HepG2 (cell line): Measurements from ENCODE around the gene MLN. TPM values are rescaled to one million over a fixed set of nuclear protein-coding genes. Genes with fewer than 3 reads are reported as not detected.

ENCODE experiments used
- ATAC-seq: fragments of 200-7000 bp; cut with Tn5 transposase; 3 replicates; pipeline ENCODE4 v1.9.1; 2020; ENCODE audit warnings: mild to moderate bottlenecking, moderate library complexity
- BruUV-seq: library from RNA; stranded (reverse); fragments of 400-500 nt; replicated peaks from 2 replicates; lab custom pipeline; 2021; lab: Mats Ljungman, UMichigan
- CTCF ChIA-PET: fragments of 300-600 bp; formaldehyde crosslinking; extraction: SDS; loops from one replicate; lab custom pipeline; 2021; ENCODE audit warnings: low total read pairs, inconsistent platforms, low intra/inter-chr PET ratio; lab: Yijun Ruan, JAX
- POLR2A ChIA-PET: fragments of 350-600 bp; sonication (Branson Sonifier 250); formaldehyde crosslinking; loops from one replicate; lab custom pipeline; 2020; ENCODE audit warnings: antibody characterized with exemption, inconsistent platforms; lab: Yijun Ruan, JAX
- DNase-seq: peaks from one replicate; pipeline ENCODE4 v3.0.0-alpha.2; 2015; ENCODE audit warnings: low spot score
- FAIRE-seq: peaks from 3 replicates; lab custom pipeline; 2011; peaks lifted over from hg19 to GRCh38; lab: Jason Lieb, UNC
- H2AFZ ChIP-seq: one replicate; pipeline ENCODE4 v1.6.1; 2011; ENCODE audit warnings: low read length, inconsistent platforms
- H3K27ac ChIP-seq: fragments of 300-600 bp; 3 replicates; pipeline ENCODE4 v1.8.0; 2011; ENCODE audit warnings: mixed run types, mild to moderate bottlenecking, mixed read lengths, low read length, inconsistent platforms; ENCODE audit not compliant: insufficient read depth; ENCODE audit errors: extremely low read length
- H3K27me3 ChIP-seq, 2 experiments: fragments of 200-600 bp in 1 of 2; 2 replicates in 1 of 2; 3 replicates in 1 of 2; pipeline versions ENCODE4 v1.6.0 to v1.8.0; 2011; ENCODE audit warnings: low read length in 2 of 2, mild to moderate bottlenecking in 2 of 2, moderate library complexity in 2 of 2, inconsistent platforms in 1 of 2; ENCODE audit not compliant: insufficient read depth in 2 of 2, control insufficient read depth in 1 of 2
- H3K36me3 ChIP-seq, 2 experiments: fragments of 200-600 bp in 1 of 2; replicated peaks in 1 of 2; 2 replicates in 1 of 2; 3 replicates in 1 of 2; pipeline versions ENCODE4 v1.5.1 to v1.8.0; 2011; ENCODE audit warnings: low read length in 2 of 2, inconsistent platforms in 1 of 2; ENCODE audit not compliant: insufficient read depth in 2 of 2, control insufficient read depth in 1 of 2
- H3K4me1 ChIP-seq: 2 replicates; pipeline ENCODE4 v1.5.1; 2012; ENCODE audit warnings: low read length, inconsistent platforms; ENCODE audit not compliant: insufficient read depth
- H3K4me2 ChIP-seq: 2 replicates; pipeline ENCODE4 v1.6.0; 2011; ENCODE audit warnings: low read depth, low read length, inconsistent platforms
- H3K4me3 ChIP-seq, 3 experiments: fragments of 200-600 bp in 1 of 3; sonication (generic), shearing (Covaris generic) in 1 of 3; replicated peaks in 1 of 3; 2 replicates each; pipeline ENCODE4 v1.5.1; 2011 to 2016; ENCODE audit warnings: low read length in 3 of 3, inconsistent platforms in 2 of 3, low read depth in 2 of 3, mild to moderate bottlenecking in 2 of 3, control low read depth in 1 of 3, mixed read lengths in 1 of 3; ENCODE audit not compliant: insufficient read depth in 1 of 3
- H3K79me2 ChIP-seq: one replicate; pipeline ENCODE4 v1.6.1; 2011; ENCODE audit warnings: low read length, inconsistent platforms; ENCODE audit not compliant: insufficient read depth
- H3K9ac ChIP-seq: 2 replicates; pipeline ENCODE4 v1.6.0; 2011; ENCODE audit warnings: mild to moderate bottlenecking, low read depth, low read length, inconsistent platforms; ENCODE audit not compliant: insufficient read depth
- H3K9me3 ChIP-seq: 2 replicates; pipeline ENCODE4 v1.5.1; 2012; ENCODE audit warnings: mild to moderate bottlenecking, low read length
- H4K20me1 ChIP-seq: 2 replicates; pipeline ENCODE4 v1.6.0; 2011; ENCODE audit warnings: inconsistent platforms, mild to moderate bottlenecking, low read length, moderate library complexity; ENCODE audit not compliant: insufficient read depth
- CTCF ChIP-seq: sonication (generic); formaldehyde crosslinking; IDR thresholded peaks from 2 replicates; pipeline ENCODE4 v1.5.0; 2020; ENCODE audit warnings: mild to moderate bottlenecking, missing genetic modification reagents, moderate library complexity
- DPF2 ChIP-seq: sonication (generic); formaldehyde crosslinking; IDR thresholded peaks from 2 replicates; pipeline ENCODE4 v1.4.0; 2020; ENCODE audit warnings: mild to moderate bottlenecking, low read depth, missing genetic modification reagents, borderline replicate concordance
- HNF4A ChIP-seq: sonication (generic); formaldehyde crosslinking; IDR thresholded peaks from 2 replicates; pipeline ENCODE4 v1.4.0; 2020; ENCODE audit warnings: missing genetic modification reagents
- HNF4G ChIP-seq, 2 experiments: sonication (generic) in 1 of 2; formaldehyde crosslinking in 1 of 2; IDR thresholded peaks; 2 replicates each; pipeline versions ENCODE4 v1.4.0 to v1.6.1; 2011 to 2020; ENCODE audit warnings: borderline replicate concordance in 2 of 2, low read depth in 2 of 2, mild to moderate bottlenecking in 2 of 2, low read length in 1 of 2, missing genetic modification reagents in 1 of 2, moderate library complexity in 1 of 2
- HOXA5 ChIP-seq: sonication (generic); formaldehyde crosslinking; IDR thresholded peaks from 2 replicates; pipeline ENCODE4 v1.4.0; 2020; ENCODE audit warnings: missing genetic modification reagents
- NCOR1 ChIP-seq: fragments of 200-600 bp; sonication (generic); IDR thresholded peaks from 2 replicates; pipeline ENCODE4 v1.7.0; 2017; ENCODE audit warnings: antibody characterized with exemption, low read length, borderline replicate concordance
- PPARG ChIP-seq: conservative IDR thresholded peaks from 2 replicates; pipeline ENCODE4 v1.6.1; 2016; ENCODE audit warnings: missing biosample characterization, missing genetic modification reagents
- RXRA ChIP-seq: sonication (generic); formaldehyde crosslinking; IDR thresholded peaks from 2 replicates; pipeline ENCODE4 v1.5.1; 2020; ENCODE audit warnings: missing genetic modification reagents
- TFAP4 ChIP-seq: sonication (generic); IDR thresholded peaks from 2 replicates; pipeline ENCODE4 v1.6.1; 2016; ENCODE audit warnings: low read depth, borderline replicate concordance
- ZFP36 ChIP-seq: fragments of 150-350 bp; IDR thresholded peaks from 2 replicates; pipeline ENCODE4 v1.6.1; 2018; ENCODE audit warnings: borderline replicate concordance, low read length, low read depth; ENCODE audit not compliant: partially characterized antibody
- ZMYM3 ChIP-seq: sonication (generic); formaldehyde crosslinking; IDR thresholded peaks from 2 replicates; pipeline ENCODE4 v1.5.1; 2020; ENCODE audit warnings: mild to moderate bottlenecking, missing genetic modification reagents
- ZNF230 ChIP-seq: sonication (generic); formaldehyde crosslinking; IDR thresholded peaks from 2 replicates; pipeline ENCODE4 v1.4.0; 2020; ENCODE audit warnings: mild to moderate bottlenecking, missing genetic modification reagents
- ZNF337 ChIP-seq: sonication (generic); formaldehyde crosslinking; IDR thresholded peaks from 2 replicates; pipeline ENCODE4 v1.5.1; 2020; ENCODE audit warnings: missing genetic modification reagents, low read depth, mild to moderate bottlenecking, borderline replicate concordance
- WGBS: methylation state at CpG from one replicate; pipeline ENCODE4 v1.1.6; 2017; ENCODE audit warnings: low lambda C conversion rate; 5-methylcytosine and 5-hydroxymethylcytosine counted together
- in situ Hi-C: cut with HindIII; loops from 2 replicates; pipeline ENCODE4 v1.10.0; 2017; ENCODE audit warnings: low pct_unique_long_range_greater_than_20kb; ENCODE audit not compliant: extremely low pct_ligation_motif_present
- intact Hi-C: fragments of 100-400 bp; cut with micrococcal nuclease; formaldehyde crosslinking; loops from one replicate; pipeline ENCODE4 v1.10.0; 2022; ENCODE audit not compliant: unreplicated experiment
- polyA plus RNA-seq, 8 experiments: library from polyadenylated mRNA; depleted of rRNA in 3 of 8; stranded (reverse) in 7 of 8; unstranded in 1 of 8; fragments of >200 nt; fragmentation: Illumina TruSeq in 4 of 8; extraction: Trizol in 4 of 8; gene quantifications; 2 replicates each; pipeline versions ENCODE4 v1.2.1 to v1.2.3, GENCODE V29; 2011 to 2016; ENCODE audit warnings: low read depth in 4 of 8, missing spikeins in 1 of 8, mixed read lengths in 1 of 8; ENCODE audit not compliant: insufficient read depth in 1 of 8
- total RNA-seq, 5 experiments: library from RNA; depleted of rRNA; stranded (reverse); fragments of >200 nt; fragmentation: Illumina TruSeq; extraction: Trizol; gene quantifications; 2 replicates each; pipeline ENCODE4 v1.2.3, GENCODE V29; 2016; ENCODE audit warnings: low read depth in 1 of 5

MLN gene
- total and polyA plus RNA-seq, 2 of the 13 experiments (the other 11 are each of a cell fraction or from before 2014, with no cell fraction given) = not detected

- H3K36me3 ChIP-seq = no peaks in the 10 kb centered on the region
- H4K20me1 ChIP-seq = no peaks in the 10 kb centered on the region
- no peak for FAIRE-seq
- no TSS peak for BruUV-seq
- no peaks in the 10 kb centered on the region for H3K9me3 ChIP-seq
- CTCF ChIA-PET = no interaction called here
- intact Hi-C loops (no loop called here), in situ Hi-C loops (no loop called here)
- H3K27me3 ChIP-seq = peaks cover 8 to 47% of the 10 kb centered on the region in 2 experiments; a peak in 4 of 5 replicates
- DNase-seq = no peak
- ATAC-seq = no peak
- 13% methylated on average over 3 of the region's 4 CpGs for WGBS
- no peaks in the 10 kb centered on the region for H3K79me2 ChIP-seq
- H3K27ac ChIP-seq = no peak overlapping the region
- no peak overlapping the region for H3K4me3 ChIP-seq
- no peak overlapping the region for H3K4me2 ChIP-seq
- peaks cover 9% of the 10 kb centered on the region for H3K4me1 ChIP-seq
- POLR2A ChIA-PET = interaction anchor here (1.7 kb wide), 1 partner anchor 20 kb away, joined by 4 read pairs; no protein-coding TSS in a partner anchor
- no peak overlapping the region for H3K9ac ChIP-seq
- H2AFZ ChIP-seq = no peak overlapping the region
- TF ChIP-seq ZMYM3 (CRISPR knock-in tag) = peak; percentile 51
- TF ChIP-seq NCOR1 = 0 out of 2 replicates have a peak, but pooled peaks have one; percentile 24
- no peak for TF ChIP-seq CTCF (CRISPR knock-in tag)
- TF ChIP-seq RXRA = 0 out of 2 replicates have a peak, but pooled peaks have one; percentile 22
- no peak for TF ChIP-seq DPF2 (CRISPR knock-in tag)
- TF ChIP-seq TFAP4 = peak; percentile 40; the same call in 1 of the 2 replicates
- peak; percentile 65 for TF ChIP-seq HNF4A (CRISPR knock-in tag)
- no peak for TF ChIP-seq ZNF337 (CRISPR knock-in tag)
- TF ChIP-seq ZNF230 (CRISPR knock-in tag) = no peak
- no peak for TF ChIP-seq HOXA5 (CRISPR knock-in tag)
- TF ChIP-seq HNF4G (IDR thresholded peaks at IDR 0.05; ENCODE audit: borderline replicate concordance, low read depth, low read length) = 0 out of 2 replicates have a peak, but pooled peaks have one; percentile 23
- TF ChIP-seq HNF4G (CRISPR knock-in tag; IDR thresholded peaks at IDR 0.05; ENCODE audit: borderline replicate concordance, low read depth) = no peak
- TF ChIP-seq ZFP36 = peak; percentile 98
- 0 out of 2 replicates have a peak, but pooled peaks have one; percentile 25 for TF ChIP-seq PPARG (CRISPR knock-in tag)
Measured at GRCh38 chr6:33819021-33819420, 15.2 kb upstream of the MLN start.
